Measurements from ENCODE around the gene ANXA2. TPM values are rescaled to one million over a fixed set of nuclear protein-coding genes. Genes with fewer than 3 reads are reported as not detected.
A peak's percentile ranks its signal among the peaks of the same experiment; 100 is the strongest.

The ANXA2 gene
- total RNA-seq, 4 donors from 2014 or later, result 376 to 811 (median 549) TPM

- Histone ChIP-seq H3K36me3 (no peaks in the 10 kb centered on the region), H3K4me3 (no peak overlapping the region), H3K27me3 (no peaks in the 10 kb centered on the region), H3K9me3 (no peaks in the 10 kb centered on the region), H3K27ac (peak overlapping the region; percentile 14 to 50), H3K4me1 (peaks cover 0 to 9% of the 10 kb centered on the region in 2 donors)
- DNase-seq, result no peak
- no peak for TF ChIP-seq CTCF (IDR thresholded peaks at IDR 0.05)
- no peak for TF ChIP-seq POLR2A (IDR thresholded peaks at IDR 0.05)
- intact Hi-C loops (cut with DNase I; ENCODE audit: low total_unique reads), result no loop called here
Observed at GRCh38 chr15:60374209-60374608, 23.6 kb downstream of the ANXA2 start.

- Histone ChIP-seq H3K4me3 (no peak overlapping the region), H3K36me3 (no peaks in the 10 kb centered on the region), H3K9me3 (no peaks in the 10 kb centered on the region), H3K4me1 (peaks cover 0 to 9% of the 10 kb centered on the region in 2 donors), H3K27me3 (no peaks in the 10 kb centered on the region), H3K27ac (peak overlapping the region; percentile 50 to 69)
- intact Hi-C loops (cut with DNase I; ENCODE audit: low total_unique reads), result no loop called here
- TF ChIP-seq CTCF (IDR thresholded peaks at IDR 0.05) (no peak), POLR2A (IDR thresholded peaks at IDR 0.05) (no peak)
- DNase-seq, result no peak
Observed at GRCh38 chr15:60373745-60374144, 24.0 kb downstream of the ANXA2 start.

GRCh38 chr15:60373327-60373726, 24.5 kb downstream of the ANXA2 start:
- peaks cover 0 to 9% of the 10 kb centered on the region in 2 donors for H3K4me1 ChIP-seq
- intact Hi-C loops (cut with DNase I; ENCODE audit: low total_unique reads), result no loop called here
- no peaks in the 10 kb centered on the region for H3K36me3 ChIP-seq
- DNase-seq, result no peak
- H3K27ac ChIP-seq, result peak overlapping the region; percentile 50 to 69
- no peak overlapping the region for H3K4me3 ChIP-seq
- H3K27me3 ChIP-seq, result no peaks in the 10 kb centered on the region
- H3K9me3 ChIP-seq, result no peaks in the 10 kb centered on the region
- no peak for TF ChIP-seq CTCF (IDR thresholded peaks at IDR 0.05)
- no peak for TF ChIP-seq POLR2A (IDR thresholded peaks at IDR 0.05)

GRCh38 chr15:60372756-60373155, 25.0 kb downstream of the ANXA2 start:
- Histone ChIP-seq H3K9me3 (no peaks in the 10 kb centered on the region), H3K4me3 (no peak overlapping the region), H3K27ac (peak overlapping the region; percentile 50 to 69), H3K4me1 (peaks cover 0 to 9% of the 10 kb centered on the region in 2 donors), H3K36me3 (no peaks in the 10 kb centered on the region), H3K27me3 (no peaks in the 10 kb centered on the region)
- TF ChIP-seq CTCF (IDR thresholded peaks at IDR 0.05) (no peak), POLR2A (IDR thresholded peaks at IDR 0.05) (no peak)
- intact Hi-C loops (cut with DNase I; ENCODE audit: low total_unique reads), result no loop called here
- no peak for DNase-seq

- no peaks in the 10 kb centered on the region for H3K36me3 ChIP-seq
- DNase-seq, result no peak
- no peaks in the 10 kb centered on the region for H3K9me3 ChIP-seq
- TF ChIP-seq CTCF (IDR thresholded peaks at IDR 0.05), result no peak
- TF ChIP-seq POLR2A (IDR thresholded peaks at IDR 0.05), result no peak
- no peaks in the 10 kb centered on the region for H3K27me3 ChIP-seq
- intact Hi-C loops (cut with DNase I; ENCODE audit: low total_unique reads), result no loop called here
- no peak overlapping the region for H3K4me3 ChIP-seq
- peaks cover 0 to 9% of the 10 kb centered on the region in 2 donors for H3K4me1 ChIP-seq
- H3K27ac ChIP-seq, result peak overlapping the region; percentile 69 to 74
Observed at GRCh38 chr15:60372227-60372626, 25.6 kb downstream of the ANXA2 start.
